GM23338 (cell line): ENCODE measurements around the gene RAB4A.

Experiments used
- CREB1 ChIP-seq: fragments of 250-450 bp; sonication (Bioruptor Pico); IDR thresholded peaks from 2 replicates; pipeline ENCODE4 v1.5.0; 2020; ENCODE audit warnings: low read depth, mild to moderate bottlenecking, moderate library complexity
- ETS1 ChIP-seq: IDR thresholded peaks from 2 replicates; pipeline ENCODE4 v1.6.1; 2016; ENCODE audit warnings: antibody characterized with exemption
- EZH2 ChIP-seq: fragments of 200-600 bp; sonication (generic); IDR thresholded peaks from one replicate; pipeline ENCODE4 v1.8.0; 2017; ENCODE audit warnings: antibody characterized with exemption, mild to moderate bottlenecking, low read depth; ENCODE audit not compliant: unreplicated experiment
- EZH2phosphoT487 ChIP-seq: fragments of 200-600 bp; sonication (generic); IDR thresholded peaks from one replicate; pipeline ENCODE4 v1.8.1; 2018; ENCODE audit warnings: antibody characterized with exemption; ENCODE audit not compliant: unreplicated experiment
- JUNB ChIP-seq: IDR thresholded peaks from one replicate; pipeline ENCODE4 v1.6.1; 2016; ENCODE audit warnings: antibody characterized with exemption; ENCODE audit not compliant: unreplicated experiment
- NANOG ChIP-seq: IDR thresholded peaks from 2 replicates; pipeline ENCODE4 v1.6.1; 2016; ENCODE audit warnings: antibody characterized with exemption, borderline replicate concordance
- POLR2AphosphoS5 ChIP-seq: IDR thresholded peaks from 2 replicates; pipeline ENCODE4 v1.6.1; 2016; ENCODE audit warnings: antibody characterized with exemption, low read depth
- REST ChIP-seq: IDR thresholded peaks from one replicate; pipeline ENCODE4 v1.6.1; 2018; ENCODE audit warnings: antibody characterized with exemption; ENCODE audit not compliant: unreplicated experiment
- STAT1 ChIP-seq: IDR thresholded peaks from one replicate; pipeline ENCODE4 v1.6.1; 2016; ENCODE audit warnings: antibody characterized with exemption; ENCODE audit not compliant: unreplicated experiment
- ZNF114 ChIP-seq: fragments of 250-450 bp; sonication (Bioruptor Pico); IDR thresholded peaks from 2 replicates; pipeline ENCODE4 v1.5.0; 2020; ENCODE audit warnings: mild to moderate bottlenecking, moderate library complexity
- ZNF331 ChIP-seq: fragments of 250-450 bp; sonication (Bioruptor Pico); IDR thresholded peaks from 2 replicates; pipeline ENCODE4 v1.5.0; 2020; ENCODE audit warnings: low read depth, mild to moderate bottlenecking, moderate library complexity
- ZNF462 ChIP-seq: fragments of 250-450 bp; sonication (Bioruptor Pico); IDR thresholded peaks from 2 replicates; pipeline ENCODE4 v1.5.0; 2020; ENCODE audit warnings: mild to moderate bottlenecking, moderate library complexity
- TF ChIP-seq, protein P1 (sequence below), 2 experiments: fragments of 200-600 bp in 1 of 2; sonication (generic) in 1 of 2; conservative IDR thresholded peaks; 2 replicates each; pipeline versions ENCODE4 v1.5.1 to v1.6.1; 2016 to 2017; ENCODE audit warnings: antibody characterized with exemption in 2 of 2, low read depth in 2 of 2, mild to moderate bottlenecking in 2 of 2, moderate library complexity in 1 of 2

GRCh38 chr1:229241390-229241789 is 29.5 kb upstream of the RAB4A start:
- TF ChIP-seq EZH2 (no peak), EZH2phosphoT487 (no peak), REST (no peak), CREB1 (CRISPR knock-in tag) (no peak), NANOG (no peak), ZNF114 (CRISPR knock-in tag) (no peak), POLR2AphosphoS5 (no peak), ETS1 (no peak), JUNB (no peak), ZNF462 (no peak), STAT1 (no peak), ZNF331 (CRISPR knock-in tag) (no peak)
- TF ChIP-seq, protein P1, sequence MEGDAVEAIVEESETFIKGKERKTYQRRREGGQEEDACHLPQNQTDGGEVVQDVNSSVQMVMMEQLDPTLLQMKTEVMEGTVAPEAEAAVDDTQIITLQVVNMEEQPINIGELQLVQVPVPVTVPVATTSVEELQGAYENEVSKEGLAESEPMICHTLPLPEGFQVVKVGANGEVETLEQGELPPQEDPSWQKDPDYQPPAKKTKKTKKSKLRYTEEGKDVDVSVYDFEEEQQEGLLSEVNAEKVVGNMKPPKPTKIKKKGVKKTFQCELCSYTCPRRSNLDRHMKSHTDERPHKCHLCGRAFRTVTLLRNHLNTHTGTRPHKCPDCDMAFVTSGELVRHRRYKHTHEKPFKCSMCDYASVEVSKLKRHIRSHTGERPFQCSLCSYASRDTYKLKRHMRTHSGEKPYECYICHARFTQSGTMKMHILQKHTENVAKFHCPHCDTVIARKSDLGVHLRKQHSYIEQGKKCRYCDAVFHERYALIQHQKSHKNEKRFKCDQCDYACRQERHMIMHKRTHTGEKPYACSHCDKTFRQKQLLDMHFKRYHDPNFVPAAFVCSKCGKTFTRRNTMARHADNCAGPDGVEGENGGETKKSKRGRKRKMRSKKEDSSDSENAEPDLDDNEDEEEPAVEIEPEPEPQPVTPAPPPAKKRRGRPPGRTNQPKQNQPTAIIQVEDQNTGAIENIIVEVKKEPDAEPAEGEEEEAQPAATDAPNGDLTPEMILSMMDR (conservative IDR thresholded peaks at IDR 0.05; ENCODE audit: low read depth in 2 of 2) = no peak
